DOHH2 (cell line): ENCODE results near the gene NDUFB11.
A peak's percentile ranks its signal among the peaks of the same experiment; 100 is the strongest.
"Not testable (repeated sequence)": the region's sequence is repeated elsewhere in the genome, so short reads cannot be mapped to it uniquely, and the experiment has no call there.

Source experiments
- H3F3A ChIP-seq: fragments of 200-600 bp; sonication (generic), shearing (Covaris generic); 2 replicates; pipeline ENCODE4 v1.6.0; 2016; ENCODE audit warnings: antibody characterized with exemption, mild to moderate bottlenecking; ENCODE audit not compliant: control insufficient read depth, insufficient read depth
- H3K27ac ChIP-seq: fragments of 200-600 bp; sonication (generic); 2 replicates; pipeline ENCODE4 v1.5.1; 2014; ENCODE audit warnings: low read depth, mild to moderate bottlenecking, low read length, moderate library complexity
- H3K27me3 ChIP-seq: fragments of 200-600 bp; sonication (generic); 2 replicates; pipeline ENCODE4 v1.6.1; 2014; ENCODE audit warnings: mild to moderate bottlenecking, low read length, mixed read lengths; ENCODE audit not compliant: control insufficient read depth
- H3K36me3 ChIP-seq: fragments of 200-600 bp; sonication (generic); 2 replicates; pipeline ENCODE4 v1.6.1; 2014; ENCODE audit warnings: mild to moderate bottlenecking, low read length, moderate library complexity, mixed read lengths; ENCODE audit not compliant: control insufficient read depth
- H3K4me1 ChIP-seq: fragments of 200-600 bp; sonication (generic); 2 replicates; pipeline ENCODE4 v1.6.1; 2014; ENCODE audit warnings: mild to moderate bottlenecking, low read length, mixed read lengths; ENCODE audit not compliant: control insufficient read depth
- H3K4me2 ChIP-seq: fragments of 200-600 bp; sonication (generic); 2 replicates; pipeline ENCODE4 v1.6.0; 2014; ENCODE audit warnings: mild to moderate bottlenecking, low read length, moderate library complexity
- H3K4me3 ChIP-seq: fragments of 200-600 bp; sonication (generic); 2 replicates; pipeline ENCODE4 v1.5.1; 2014; ENCODE audit warnings: mild to moderate bottlenecking, low read length, mixed read lengths
- H3K79me2 ChIP-seq: fragments of 200-600 bp; sonication (generic); 2 replicates; pipeline ENCODE4 v1.6.1; 2014; ENCODE audit warnings: mild to moderate bottlenecking, low read length, mixed read lengths; ENCODE audit not compliant: control insufficient read depth
- H3K9me2 ChIP-seq: fragments of 200-600 bp; sonication (generic); replicated peaks from 2 replicates; pipeline ENCODE4 v1.6.1; 2014; ENCODE audit warnings: mild to moderate bottlenecking, low read length, mixed read lengths; ENCODE audit not compliant: control insufficient read depth
- H3K9me3 ChIP-seq: fragments of 200-600 bp; sonication (generic); 2 replicates; pipeline ENCODE4 v1.6.1; 2014; ENCODE audit warnings: antibody characterized with exemption, low read length, mixed read lengths; ENCODE audit not compliant: control insufficient read depth, insufficient read depth
- H4K20me1 ChIP-seq: fragments of 200-600 bp; sonication (generic); 2 replicates; pipeline ENCODE4 v1.6.0; 2014; ENCODE audit warnings: low read depth, mild to moderate bottlenecking, antibody characterized with exemption, low read length, moderate library complexity; ENCODE audit not compliant: control insufficient read depth, insufficient read depth
- EZH2phosphoT487 ChIP-seq: fragments of 200-600 bp; sonication (generic); IDR thresholded peaks from 2 replicates; pipeline ENCODE4 v1.6.1; 2017; ENCODE audit warnings: borderline replicate concordance, mild to moderate bottlenecking, antibody characterized with exemption, low read length, moderate library complexity, mixed read lengths
- TF ChIP-seq, protein P1 (sequence below): fragments of 200-600 bp; sonication (generic); IDR thresholded peaks from one replicate; pipeline ENCODE4 v1.5.1; 2014; ENCODE audit warnings: antibody characterized with exemption, mild to moderate bottlenecking, low read depth, low read length; ENCODE audit not compliant: poor library complexity, severe bottlenecking

NDUFB11 gene

DNA sequence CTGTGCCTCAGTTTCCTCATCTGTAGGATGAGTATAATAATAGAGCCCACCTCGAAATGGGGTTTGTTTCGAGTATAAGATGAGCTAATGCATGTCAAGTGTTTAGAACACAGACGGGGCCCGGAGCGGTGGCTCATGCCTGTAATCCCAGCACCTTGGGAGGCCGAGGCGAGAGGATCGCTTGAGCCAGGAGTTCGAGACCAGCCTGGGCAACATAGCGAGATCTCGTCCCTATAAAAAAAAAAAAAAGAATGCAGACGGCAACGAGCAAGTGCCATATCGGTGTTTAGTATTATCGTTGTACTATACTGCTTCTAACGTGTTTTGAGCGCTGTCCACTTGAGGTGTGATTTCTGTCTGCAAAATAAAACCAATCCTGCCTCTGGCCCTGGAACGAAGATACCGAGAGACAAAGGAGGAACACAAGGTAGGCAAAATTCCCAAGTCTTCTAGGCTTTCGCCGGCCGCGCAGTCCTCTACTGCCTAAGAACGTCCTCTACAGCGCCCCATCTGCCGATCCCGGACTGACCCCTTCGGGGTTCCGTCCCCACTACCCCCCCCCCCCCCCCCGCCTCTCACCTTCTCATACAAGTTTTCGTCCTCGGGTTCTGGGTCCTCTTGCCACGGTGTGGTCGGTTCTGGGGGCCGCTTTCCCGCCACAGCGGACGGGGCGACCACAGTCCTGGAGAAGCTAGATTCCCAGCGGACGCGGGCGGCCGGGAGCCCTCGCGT is 442 bp downstream of the NDUFB11 start:
- Histone ChIP-seq H4K20me1 (0 out of 2 replicates have a peak, but pooled peaks cover 4% of the 10 kb centered on the region), H3K79me2 (peaks cover 65% of the 10 kb centered on the region), H3K27ac (peak overlapping the region; percentile 95), H3K9me2 (no peaks in the 10 kb centered on the region), H3F3A (no peaks in the 10 kb centered on the region), H3K4me1 (peaks cover 22% of the 10 kb centered on the region), H3K4me3 (peak overlapping the region; percentile 91), H3K27me3 (no peaks in the 10 kb centered on the region), H3K9me3 (no peaks in the 10 kb centered on the region), H3K4me2 (peak overlapping the region; percentile 77), H3K36me3 (peaks cover 51% of the 10 kb centered on the region)
- TF ChIP-seq, protein P1, sequence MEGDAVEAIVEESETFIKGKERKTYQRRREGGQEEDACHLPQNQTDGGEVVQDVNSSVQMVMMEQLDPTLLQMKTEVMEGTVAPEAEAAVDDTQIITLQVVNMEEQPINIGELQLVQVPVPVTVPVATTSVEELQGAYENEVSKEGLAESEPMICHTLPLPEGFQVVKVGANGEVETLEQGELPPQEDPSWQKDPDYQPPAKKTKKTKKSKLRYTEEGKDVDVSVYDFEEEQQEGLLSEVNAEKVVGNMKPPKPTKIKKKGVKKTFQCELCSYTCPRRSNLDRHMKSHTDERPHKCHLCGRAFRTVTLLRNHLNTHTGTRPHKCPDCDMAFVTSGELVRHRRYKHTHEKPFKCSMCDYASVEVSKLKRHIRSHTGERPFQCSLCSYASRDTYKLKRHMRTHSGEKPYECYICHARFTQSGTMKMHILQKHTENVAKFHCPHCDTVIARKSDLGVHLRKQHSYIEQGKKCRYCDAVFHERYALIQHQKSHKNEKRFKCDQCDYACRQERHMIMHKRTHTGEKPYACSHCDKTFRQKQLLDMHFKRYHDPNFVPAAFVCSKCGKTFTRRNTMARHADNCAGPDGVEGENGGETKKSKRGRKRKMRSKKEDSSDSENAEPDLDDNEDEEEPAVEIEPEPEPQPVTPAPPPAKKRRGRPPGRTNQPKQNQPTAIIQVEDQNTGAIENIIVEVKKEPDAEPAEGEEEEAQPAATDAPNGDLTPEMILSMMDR, result no peak
- TF ChIP-seq EZH2phosphoT487, result no peak

DNA sequence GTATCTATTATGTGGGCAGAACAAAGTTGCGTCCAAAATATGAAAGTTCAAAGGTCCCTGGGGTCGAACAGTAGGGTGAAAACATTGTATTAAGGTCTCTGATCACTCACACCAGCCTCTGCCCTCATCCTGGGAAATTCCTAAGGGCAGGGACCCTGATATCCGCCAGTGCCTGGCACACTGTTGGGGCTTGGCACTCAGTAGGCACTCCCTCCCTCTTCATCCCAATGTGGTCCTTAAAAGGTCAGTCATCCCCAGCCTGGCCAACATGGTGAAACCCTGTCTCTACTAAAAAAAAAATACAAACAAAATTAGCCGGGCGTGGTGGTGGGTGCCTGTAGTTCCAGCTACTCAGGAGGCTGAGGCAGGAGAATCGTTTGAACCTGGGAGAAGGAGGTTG is 6.3 kb downstream of the NDUFB11 start:
- H3F3A ChIP-seq, result no peaks in the 10 kb centered on the region
- no peaks in the 10 kb centered on the region for H3K27me3 ChIP-seq
- H3K36me3 ChIP-seq, result peaks cover 24% of the 10 kb centered on the region
- H3K27ac ChIP-seq, result no peak overlapping the region
- peaks cover 14% of the 10 kb centered on the region for H3K79me2 ChIP-seq
- no peaks in the 10 kb centered on the region for H3K9me2 ChIP-seq
- H3K4me3 ChIP-seq, result no peak overlapping the region
- H3K4me2 ChIP-seq, result no peak overlapping the region
- TF ChIP-seq EZH2phosphoT487, result no peak
- TF ChIP-seq, protein P1, result no peak
- no peaks in the 10 kb centered on the region for H4K20me1 ChIP-seq
- peaks cover under 1% of the 10 kb centered on the region for H3K4me1 ChIP-seq
- H3K9me3 ChIP-seq, result no peaks in the 10 kb centered on the region

DNA sequence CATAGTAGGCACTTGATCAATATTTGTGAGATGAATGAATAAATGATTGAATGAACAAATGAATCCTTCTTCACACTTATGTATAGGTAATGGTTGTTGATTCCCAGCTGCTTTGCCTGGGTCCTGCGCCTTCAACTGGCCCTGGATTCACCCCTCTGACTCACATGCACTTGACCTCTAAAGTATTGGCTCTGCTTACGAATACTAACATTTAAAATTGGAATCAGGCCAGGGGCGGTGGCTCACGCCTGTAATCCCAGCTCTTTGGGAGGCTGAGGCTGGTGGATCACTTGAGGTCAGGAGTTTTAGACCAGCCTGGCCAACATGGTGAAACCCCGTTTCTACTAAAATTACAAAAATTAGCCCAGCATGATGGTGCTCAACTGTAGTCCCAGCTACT is 8.9 kb downstream of the NDUFB11 start:
- H4K20me1 ChIP-seq, H3F3A ChIP-seq, H3K4me2 ChIP-seq, H3K4me3 ChIP-seq, H3K4me1 ChIP-seq, H3K9me3 ChIP-seq, H3K27me3 ChIP-seq, H3K9me2 ChIP-seq, H3K79me2 ChIP-seq, H3K36me3 ChIP-seq, H3K27ac ChIP-seq: not testable (repeated sequence)

DNA sequence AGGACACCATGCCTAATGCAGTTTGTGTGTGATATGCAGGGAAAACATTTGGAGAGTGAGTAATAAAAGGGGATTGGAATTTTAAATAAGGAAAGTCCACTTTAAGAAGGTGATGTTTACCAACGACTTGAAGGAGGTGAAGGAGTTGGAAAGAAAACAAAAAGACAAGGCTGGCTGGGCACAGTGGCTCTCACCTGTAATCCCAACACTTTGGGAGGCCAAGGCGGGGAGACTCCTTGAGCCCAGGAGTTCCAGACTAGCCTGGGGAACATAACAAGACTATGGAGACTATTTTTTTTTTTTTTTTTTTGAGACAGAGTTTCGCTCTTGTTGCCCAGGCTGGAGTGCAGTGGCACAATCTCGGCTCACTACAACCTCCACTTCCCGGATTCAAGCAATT is 11.0 kb downstream of the NDUFB11 start:
- Histone ChIP-seq H3K79me2 (no peaks in the 10 kb centered on the region), H3K4me1 (0 out of 2 replicates have a peak, but pooled peaks cover under 1% of the 10 kb centered on the region), H3K4me2 (no peak overlapping the region), H4K20me1 (no peaks in the 10 kb centered on the region), H3K9me2 (no peaks in the 10 kb centered on the region), H3K27ac (no peak overlapping the region), H3K4me3 (no peak overlapping the region), H3K27me3 (no peaks in the 10 kb centered on the region), H3F3A (no peaks in the 10 kb centered on the region), H3K9me3 (no peaks in the 10 kb centered on the region), H3K36me3 (no peaks in the 10 kb centered on the region)
- no peak for TF ChIP-seq EZH2phosphoT487
- TF ChIP-seq, protein P1, result no peak
